ENCODE data around the gene RUNDC3A. TPM values are rescaled to one million over a fixed set of nuclear protein-coding genes. Genes with fewer than 3 reads are reported as not detected.

The RUNDC3A gene
- total RNA-seq, 4 donors from 2014 or later: 0.54 to 1.5 (median 0.69) TPM; not detected in 1

GRCh38 chr17:44311562-44312181, 3.3 kb downstream of the RUNDC3A start:
- no peak overlapping the region for H3K4me3 ChIP-seq
- no peak overlapping the region for H3K27ac ChIP-seq
- no peaks in the 10 kb centered on the region for H3K36me3 ChIP-seq
- H3K9me3 ChIP-seq: no peaks in the 10 kb centered on the region
- ATAC-seq: no peak
- peaks cover 0 to 46% (median 24%) of the 10 kb centered on the region in 3 donors for H3K4me1 ChIP-seq
- TF ChIP-seq POLR2A (IDR thresholded peaks at IDR 0.05): no peak
- no CpG with 5 or more reads among the region's 5 CpGs for WGBS, 2 donors (ENCODE audit: low coverage in 1 of 2)
- H3K27me3 ChIP-seq: peaks cover 46% of the 10 kb centered on the region

- no peaks in the 10 kb centered on the region for H3K9me3 ChIP-seq
- TF ChIP-seq POLR2AphosphoS5 (IDR thresholded peaks at IDR 0.05) (no peak), CTCF (IDR thresholded peaks at IDR 0.05) (no peak), EP300 (IDR thresholded peaks at IDR 0.05) (no peak), POLR2A (IDR thresholded peaks at IDR 0.05) (no peak)
- no peak overlapping the region for H3K27ac ChIP-seq
- H3K4me1 ChIP-seq: peaks cover 0 to 42% (median 22%) of the 10 kb centered on the region in 3 donors
- no peak for ATAC-seq
- 63 to 64% methylated on average over 5 to 11 of the region's 17 CpGs for WGBS, 2 donors (ENCODE audit: low coverage in 1 of 2)
- peaks cover 55% of the 10 kb centered on the region for H3K27me3 ChIP-seq
- no peak overlapping the region for H3K4me3 ChIP-seq
- H3K36me3 ChIP-seq: no peaks in the 10 kb centered on the region
Observed at GRCh38 chr17:44312396-44313104, 4.1 kb downstream of the RUNDC3A start.

- no peak for ATAC-seq
- peaks cover 60% of the 10 kb centered on the region for H3K27me3 ChIP-seq
Observed at GRCh38 chr17:44314031-44314430, 5.6 kb downstream of the RUNDC3A start.

GRCh38 chr17:44314524-44314868, 6.1 kb downstream of the RUNDC3A start:
- Histone ChIP-seq H3K27me3 (peaks cover 60% of the 10 kb centered on the region), H3K36me3 (peaks cover 0 to 8% of the 10 kb centered on the region in 2 donors), H3K9me3 (no peaks in the 10 kb centered on the region), H3K27ac (no peak overlapping the region), H3K4me3 (no peak overlapping the region), H3K4me1 (peaks cover 0 to 22% (median 10%) of the 10 kb centered on the region in 3 donors)
- TF ChIP-seq POLR2A (IDR thresholded peaks at IDR 0.05) (no peak), POLR2AphosphoS5 (IDR thresholded peaks at IDR 0.05) (no peak), EP300 (IDR thresholded peaks at IDR 0.05) (no peak), CTCF (IDR thresholded peaks at IDR 0.05) (no peak)
- no CpG with 5 or more reads among the region's 11 CpGs for WGBS, 2 donors (ENCODE audit: low coverage in 1 of 2)
- ATAC-seq: no peak

More at GRCh38 chr17:44314031-44314430, 5.6 kb downstream of the RUNDC3A start:
- Histone ChIP-seq H3K4me1 (peaks cover 0 to 27% (median 10%) of the 10 kb centered on the region in 3 donors), H3K9me3 (no peaks in the 10 kb centered on the region), H3K36me3 (peaks cover 0 to 4% of the 10 kb centered on the region in 2 donors), H3K27ac (no peak overlapping the region), H3K4me3 (no peak overlapping the region)
- WGBS, 2 donors (ENCODE audit: low coverage in 1 of 2): 65 to 70% methylated on average over 3 to 5 of the region's 7 CpGs
- TF ChIP-seq POLR2A (IDR thresholded peaks at IDR 0.05): no peak
- no peak for TF ChIP-seq EP300 (IDR thresholded peaks at IDR 0.05)
- TF ChIP-seq POLR2AphosphoS5 (IDR thresholded peaks at IDR 0.05): no peak
- TF ChIP-seq CTCF (IDR thresholded peaks at IDR 0.05): no peak

GRCh38 chr17:44314869-44315661, 6.7 kb downstream of the RUNDC3A start:
- Histone ChIP-seq H3K4me1 (peaks cover 0 to 22% (median 10%) of the 10 kb centered on the region in 3 donors), H3K9me3 (no peaks in the 10 kb centered on the region), H3K36me3 (peaks cover 0 to 14% of the 10 kb centered on the region in 2 donors), H3K4me3 (peak overlapping the region in 1 of 2 donors; percentile 38), H3K27ac (no peak overlapping the region), H3K27me3 (peaks cover 60% of the 10 kb centered on the region)
- no peak for TF ChIP-seq POLR2AphosphoS5 (IDR thresholded peaks at IDR 0.05)
- ATAC-seq: no peak
- no CpG with 5 or more reads among the region's 81 CpGs for WGBS, 2 donors (ENCODE audit: low coverage in 1 of 2)

Measured in gastroesophageal sphincter (tissue), 4 donors.